NCI-H526 treated with DMSO at 0.1 percent for 48 hours (cell line): ENCODE measurements around the gene MBP.
"Not testable (repeated sequence)": the region's sequence is repeated elsewhere in the genome, so short reads cannot be mapped to it uniquely, and the experiment has no call there.

Experiments used
- DNase-seq: peaks from one replicate; lab custom pipeline; 2025; lab: John Stamatoyannopoulos, UW

MBP gene

GRCh38 chr18:76972846-76973519, 159.6 kb downstream of the MBP start:
- no peak for DNase-seq

- DNase-seq, result no peak
Measured at GRCh38 chr18:76972241-76972640, 160.3 kb downstream of the MBP start.

- DNase-seq, result no peak
Measured at GRCh38 chr18:76970770-76971559, 161.6 kb downstream of the MBP start.

- no peak for DNase-seq
Measured at GRCh38 chr18:76967721-76968472, 164.7 kb downstream of the MBP start.

- DNase-seq, result not testable (repeated sequence)
Measured at GRCh38 chr18:76967299-76967698, 165.3 kb downstream of the MBP start.

GRCh38 chr18:76965555-76966151, 166.9 kb downstream of the MBP start:
- not testable (repeated sequence) for DNase-seq

GRCh38 chr18:76963936-76964335, 168.6 kb downstream of the MBP start:
- no peak for DNase-seq

GRCh38 chr18:76962851-76963250, 169.7 kb downstream of the MBP start:
- no peak for DNase-seq

- DNase-seq, result no peak
Measured at GRCh38 chr18:76960528-76961035, 172.0 kb downstream of the MBP start.

- no peak for DNase-seq
Measured at GRCh38 chr18:76959605-76960004, 173.0 kb downstream of the MBP start.

GRCh38 chr18:76958692-76959341, 173.8 kb downstream of the MBP start:
- no peak for DNase-seq

GRCh38 chr18:76957384-76958355, 174.9 kb downstream of the MBP start:
- no peak for DNase-seq

GRCh38 chr18:76956648-76957047, 175.9 kb downstream of the MBP start:
- no peak for DNase-seq

- DNase-seq, result no peak
Measured at GRCh38 chr18:76955524-76956170, 176.9 kb downstream of the MBP start.

GRCh38 chr18:76953583-76954233, 178.9 kb downstream of the MBP start:
- no peak for DNase-seq

GRCh38 chr18:76953156-76953555, 179.4 kb downstream of the MBP start:
- no peak for DNase-seq

- DNase-seq, result no peak
Measured at GRCh38 chr18:76952747-76953146, 179.8 kb downstream of the MBP start.

GRCh38 chr18:76951456-76952247, 180.9 kb downstream of the MBP start:
- DNase-seq, result no peak

GRCh38 chr18:76948345-76948744, 184.2 kb downstream of the MBP start:
- DNase-seq, result no peak
